ENCODE measurements around the gene IMPDH1. TPM values are rescaled to one million over a fixed set of nuclear protein-coding genes. Genes with fewer than 3 reads are reported as not detected.
"Not testable (repeated sequence)": the region's sequence is repeated elsewhere in the genome, so short reads cannot be mapped to it uniquely, and the experiment has no call there.

IMPDH1 gene
- 17.4 TPM for total RNA-seq
- long read RNA-seq, transcript IMPDH1-202 (15 exons, 2,479 nt): major isoform, 19 of 81 reads
- long read RNA-seq, transcript IMPDH1-203 (16 exons, 2,580 nt): minor isoform, 5 of 81 reads
- long read RNA-seq, partial matches to known transcripts: 34 of 81 reads
- long read RNA-seq, other reads (novel, unspliced or antisense): 23 of 81 reads

DNA sequence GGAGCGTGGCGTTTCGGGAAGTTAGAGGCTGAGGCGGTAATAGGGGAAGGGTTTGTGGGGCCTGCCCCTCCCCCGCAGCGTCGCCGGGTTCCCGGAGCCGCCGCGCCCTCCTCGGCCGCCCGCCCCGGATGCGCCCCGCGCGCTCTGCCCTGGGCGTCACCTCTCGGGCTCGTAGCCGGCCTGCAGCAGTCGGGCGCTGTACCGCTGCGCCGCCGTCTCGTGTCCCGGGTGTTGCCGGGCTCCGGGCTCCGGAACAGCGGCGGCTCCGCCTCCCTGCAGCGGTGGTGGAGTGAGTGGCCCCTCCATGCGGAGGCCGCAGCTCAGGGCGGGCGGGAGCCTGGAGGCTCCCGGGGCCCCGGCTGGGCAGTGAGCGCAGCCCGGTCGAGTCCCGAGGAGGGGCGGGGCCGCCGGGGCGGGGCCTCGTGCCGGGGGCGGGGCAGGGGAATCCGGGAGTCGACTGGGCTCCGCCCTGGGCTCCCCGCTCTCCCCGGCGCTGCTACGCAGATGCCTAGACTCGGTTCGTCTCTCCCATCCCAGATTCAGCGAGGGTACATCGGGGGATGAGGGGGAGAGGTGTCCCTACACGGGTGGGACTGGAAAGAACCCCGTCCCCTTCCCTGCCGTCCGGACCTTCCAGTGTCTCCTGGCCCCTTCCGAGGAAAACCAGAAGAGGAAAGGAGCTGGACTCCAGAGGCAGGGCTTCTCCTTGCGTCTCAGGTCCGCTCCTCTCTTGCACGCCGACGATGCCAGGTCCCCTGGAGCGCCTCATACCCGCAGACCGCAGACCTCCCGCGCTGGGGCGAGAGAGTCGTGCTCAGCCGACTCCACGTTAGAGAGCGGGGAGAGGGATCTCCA lies at the start of gene IMPDH1:
IMPDH1 (minus strand) TSS at position 387 of the 855 bp plus-strand sequence; CDS start at position 306, 81 bp downstream.
- DNase-seq: peak; percentile 93
- peak within 1 kb of the TSS; percentile 88 for H3K27ac ChIP-seq (replicated peaks)
- peaks cover 4% of the 10 kb centered on the region for H3K9me3 ChIP-seq (replicated peaks)
- no peaks in the 10 kb centered on the region for H3K27me3 ChIP-seq (ENCODE audit: low read depth)
- TF ChIP-seq, protein P1, sequence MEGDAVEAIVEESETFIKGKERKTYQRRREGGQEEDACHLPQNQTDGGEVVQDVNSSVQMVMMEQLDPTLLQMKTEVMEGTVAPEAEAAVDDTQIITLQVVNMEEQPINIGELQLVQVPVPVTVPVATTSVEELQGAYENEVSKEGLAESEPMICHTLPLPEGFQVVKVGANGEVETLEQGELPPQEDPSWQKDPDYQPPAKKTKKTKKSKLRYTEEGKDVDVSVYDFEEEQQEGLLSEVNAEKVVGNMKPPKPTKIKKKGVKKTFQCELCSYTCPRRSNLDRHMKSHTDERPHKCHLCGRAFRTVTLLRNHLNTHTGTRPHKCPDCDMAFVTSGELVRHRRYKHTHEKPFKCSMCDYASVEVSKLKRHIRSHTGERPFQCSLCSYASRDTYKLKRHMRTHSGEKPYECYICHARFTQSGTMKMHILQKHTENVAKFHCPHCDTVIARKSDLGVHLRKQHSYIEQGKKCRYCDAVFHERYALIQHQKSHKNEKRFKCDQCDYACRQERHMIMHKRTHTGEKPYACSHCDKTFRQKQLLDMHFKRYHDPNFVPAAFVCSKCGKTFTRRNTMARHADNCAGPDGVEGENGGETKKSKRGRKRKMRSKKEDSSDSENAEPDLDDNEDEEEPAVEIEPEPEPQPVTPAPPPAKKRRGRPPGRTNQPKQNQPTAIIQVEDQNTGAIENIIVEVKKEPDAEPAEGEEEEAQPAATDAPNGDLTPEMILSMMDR (IDR thresholded peaks at IDR 0.05; ENCODE audit: borderline replicate concordance): no peak
- peaks cover 54% of the 10 kb centered on the region for H3K4me1 ChIP-seq
- H3K4me3 ChIP-seq: peak within 1 kb of the TSS; percentile 77
- intact Hi-C loops (cut with micrococcal nuclease): no loop called here
- H3K36me3 ChIP-seq: no peaks in the 10 kb centered on the region

GRCh38 chr7:128459394-128459878 lies 49.7 kb upstream of the IMPDH1 start:
- DNase-seq: peak; percentile 39
- Histone ChIP-seq H3K4me3 (no peak overlapping the region), H3K36me3 (peaks cover 8% of the 10 kb centered on the region), H3K27ac (replicated peaks) (no peak overlapping the region), H3K9me3 (replicated peaks) (no peaks in the 10 kb centered on the region), H3K4me1 (peaks cover 54% of the 10 kb centered on the region), H3K27me3 (ENCODE audit: low read depth) (no peaks in the 10 kb centered on the region)
- TF ChIP-seq, protein P1 (IDR thresholded peaks at IDR 0.05; ENCODE audit: borderline replicate concordance): peak; percentile 86
- intact Hi-C loops (cut with micrococcal nuclease): no loop called here

- Histone ChIP-seq H3K36me3 (peaks cover 8% of the 10 kb centered on the region), H3K4me1 (peaks cover 58% of the 10 kb centered on the region), H3K27me3 (ENCODE audit: low read depth) (no peaks in the 10 kb centered on the region), H3K4me3 (no peak overlapping the region), H3K9me3 (replicated peaks) (no peaks in the 10 kb centered on the region), H3K27ac (replicated peaks) (no peak overlapping the region)
- intact Hi-C loops (cut with micrococcal nuclease): no loop called here
- no peak for DNase-seq
- TF ChIP-seq, protein P1 (IDR thresholded peaks at IDR 0.05; ENCODE audit: borderline replicate concordance): no peak
Measured at GRCh38 chr7:128458956-128459355, 49.2 kb upstream of the IMPDH1 start.

DNA sequence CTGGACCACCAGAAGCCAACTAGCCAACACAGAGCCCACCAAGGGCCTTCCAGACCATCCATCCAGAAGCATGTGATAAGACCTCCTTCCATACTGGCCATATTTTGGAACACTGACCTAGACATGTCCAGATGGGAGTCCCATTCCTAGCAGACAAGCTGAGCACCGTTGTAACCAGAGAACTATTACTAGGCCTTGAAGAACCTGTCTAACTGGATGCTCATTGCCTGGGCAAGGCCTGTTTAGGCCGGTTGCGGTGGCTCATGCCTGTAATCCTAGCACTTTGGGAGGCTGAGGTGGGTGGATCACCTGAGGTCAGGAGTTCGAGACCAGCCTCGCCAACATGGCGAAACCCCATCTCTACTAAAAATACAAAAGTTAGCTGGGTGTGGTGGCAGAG lies 47.6 kb upstream of the IMPDH1 start:
- H3K9me3 ChIP-seq (replicated peaks); intact Hi-C loops (cut with micrococcal nuclease); DNase-seq; H3K27ac ChIP-seq (replicated peaks); H3K36me3 ChIP-seq; H3K27me3 ChIP-seq (ENCODE audit: low read depth); H3K4me3 ChIP-seq: not testable (repeated sequence)
- H3K4me1 ChIP-seq: peaks cover 72% of the 10 kb centered on the region

DNA sequence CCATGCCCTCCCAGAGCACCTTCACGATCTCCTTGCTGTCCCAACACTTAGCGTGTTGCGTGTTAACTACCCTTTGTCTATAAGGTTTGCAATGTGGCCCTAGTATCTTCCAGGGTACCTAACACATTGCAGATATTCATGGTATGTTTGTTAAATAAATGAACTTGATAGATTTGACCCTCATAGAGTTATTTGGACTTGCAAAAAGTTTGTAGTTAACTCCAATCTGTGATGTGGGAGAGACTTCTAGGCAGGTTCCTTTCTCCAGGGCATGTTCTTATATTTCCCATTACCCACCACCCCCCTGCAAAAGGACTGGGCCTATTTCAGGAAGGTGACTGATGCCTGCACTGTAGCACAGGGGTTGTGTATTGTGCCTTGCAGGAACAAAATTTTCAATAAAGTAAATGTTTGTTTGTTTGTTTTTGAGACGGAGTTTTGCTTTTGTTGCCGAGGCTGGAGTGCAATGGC lies 46.5 kb upstream of the IMPDH1 start:
- intact Hi-C loops (cut with micrococcal nuclease): no loop called here
- Histone ChIP-seq H3K36me3 (peaks cover 8% of the 10 kb centered on the region), H3K9me3 (replicated peaks) (no peaks in the 10 kb centered on the region), H3K4me1 (peaks cover 69% of the 10 kb centered on the region), H3K4me3 (peak overlapping the region; percentile 88), H3K27ac (replicated peaks) (peak overlapping the region; percentile 96), H3K27me3 (ENCODE audit: low read depth) (no peaks in the 10 kb centered on the region)
- DNase-seq: no peak
- TF ChIP-seq, protein P1 (IDR thresholded peaks at IDR 0.05; ENCODE audit: borderline replicate concordance): no peak

Data from left ventricle myocardium inferior (tissue), 1 donor.